Mesenchymal stem cell (in vitro differentiated cells and primary cell): Measurements from ENCODE around the gene CACNA1C.
A peak's percentile ranks its signal among the peaks of the same experiment; 100 is the strongest.

Source experiments
- DNase-seq: peaks from one replicate; pipeline ENCODE4 v3.0.0-alpha.2; 2013
- H2AFZ ChIP-seq: one replicate; pipeline ENCODE4 v1.6.1; 2013; ENCODE audit warnings: low read depth, mild to moderate bottlenecking, control low read depth, inconsistent platforms, low read length, moderate library complexity
- H2AK5ac ChIP-seq: 2 replicates; pipeline ENCODE4 v1.6.1; 2013; ENCODE audit warnings: low read length, moderate library complexity, mild to moderate bottlenecking, inconsistent platforms; ENCODE audit not compliant: severe bottlenecking
- H2BK120ac ChIP-seq: one replicate; pipeline ENCODE4 v1.6.1; 2013; ENCODE audit warnings: low read depth, mild to moderate bottlenecking, inconsistent platforms, low read length, moderate library complexity
- H2BK12ac ChIP-seq, 2 experiments: one replicate each; pipeline ENCODE4 v1.6.1; 2013; ENCODE audit warnings: inconsistent platforms in 2 of 2, low read length in 2 of 2, mild to moderate bottlenecking in 2 of 2, moderate library complexity in 2 of 2, control low read depth in 1 of 2
- H2BK15ac ChIP-seq: one replicate; pipeline ENCODE4 v1.6.1; 2013; ENCODE audit warnings: mild to moderate bottlenecking, low read depth, inconsistent platforms; ENCODE audit not compliant: poor library complexity, severe bottlenecking
- H2BK5ac ChIP-seq: 2 replicates; pipeline ENCODE4 v1.6.1; 2013; ENCODE audit warnings: low read depth, mild to moderate bottlenecking, low read length, control low read depth, inconsistent platforms; ENCODE audit not compliant: poor library complexity, severe bottlenecking
- H3K14ac ChIP-seq, 2 experiments: one replicate each; pipeline ENCODE4 v1.6.1; 2013; ENCODE audit warnings: inconsistent platforms in 2 of 2, low read length in 2 of 2, control low read depth in 1 of 2, mild to moderate bottlenecking in 1 of 2, moderate library complexity in 1 of 2
- H3K18ac ChIP-seq, 2 experiments: one replicate each; pipeline ENCODE4 v1.6.1; 2013; ENCODE audit warnings: inconsistent platforms in 2 of 2, low read length in 2 of 2, control low read depth in 1 of 2, low read depth in 1 of 2, mild to moderate bottlenecking in 1 of 2
- H3K23ac ChIP-seq, 2 experiments: one replicate each; pipeline ENCODE4 v1.6.1; 2013; ENCODE audit warnings: inconsistent platforms in 2 of 2, low read length in 2 of 2, mild to moderate bottlenecking in 2 of 2, moderate library complexity in 2 of 2, control low read depth in 1 of 2
- H3K27ac ChIP-seq: 2 replicates; pipeline ENCODE4 v1.5.1; 2013; ENCODE audit warnings: mild to moderate bottlenecking, moderate library complexity, low read length, control low read depth, inconsistent platforms; ENCODE audit not compliant: poor library complexity, severe bottlenecking
- H3K27me3 ChIP-seq, 2 experiments: 2 replicates each; pipeline versions ENCODE4 v1.6.1 to v1.7.0; 2013; ENCODE audit warnings: low read length in 2 of 2, mild to moderate bottlenecking in 2 of 2, moderate library complexity in 2 of 2, control low read depth in 1 of 2, inconsistent platforms in 1 of 2; ENCODE audit not compliant: control insufficient read depth in 1 of 2, insufficient read depth in 1 of 2
- H3K36me3 ChIP-seq, 2 experiments: 2 replicates each; pipeline versions ENCODE4 v1.6.1 to v1.7.0; 2013; ENCODE audit warnings: low read length in 2 of 2, control low read depth in 1 of 2, inconsistent platforms in 1 of 2, low read depth in 1 of 2, mild to moderate bottlenecking in 1 of 2; ENCODE audit not compliant: insufficient read depth in 2 of 2, control insufficient read depth in 1 of 2
- H3K4ac ChIP-seq, 2 experiments: one replicate each; pipeline ENCODE4 v1.6.1; 2013; ENCODE audit warnings: inconsistent platforms in 2 of 2, low read length in 2 of 2, mild to moderate bottlenecking in 2 of 2, moderate library complexity in 2 of 2, control low read depth in 1 of 2, low read depth in 1 of 2
- H3K4me1 ChIP-seq: 2 replicates; pipeline ENCODE4 v1.6.1; 2013; ENCODE audit warnings: low read depth, low read length, control low read depth; ENCODE audit not compliant: control insufficient read depth, insufficient read depth
- H3K4me2 ChIP-seq: 2 replicates; pipeline ENCODE4 v1.6.1; 2013; ENCODE audit warnings: low read length, mild to moderate bottlenecking, inconsistent platforms; ENCODE audit not compliant: poor library complexity, severe bottlenecking
- H3K4me3 ChIP-seq, 2 experiments: 2 replicates each; pipeline versions ENCODE4 v1.5.1 to v1.7.0; 2013; ENCODE audit warnings: low read length in 2 of 2, mild to moderate bottlenecking in 2 of 2, control low read depth in 1 of 2, low read depth in 1 of 2; ENCODE audit not compliant: insufficient read depth in 1 of 2
- H3K79me1 ChIP-seq: replicated peaks from 2 replicates; pipeline ENCODE4 v1.6.1; 2013; ENCODE audit warnings: mild to moderate bottlenecking, control low read depth, low read length, inconsistent platforms; ENCODE audit not compliant: poor library complexity, severe bottlenecking
- H3K9ac ChIP-seq: 2 replicates; pipeline ENCODE4 v1.7.0; 2013; ENCODE audit warnings: mild to moderate bottlenecking, low read length, moderate library complexity
- H3K9me3 ChIP-seq: 2 replicates; pipeline ENCODE4 v1.7.0; 2013; ENCODE audit warnings: mild to moderate bottlenecking, low read length; ENCODE audit not compliant: control insufficient read depth
- H4K8ac ChIP-seq: one replicate; pipeline ENCODE4 v1.6.1; 2013; ENCODE audit warnings: inconsistent platforms, mild to moderate bottlenecking, low read length, moderate library complexity
- H4K91ac ChIP-seq: one replicate; pipeline ENCODE4 v1.6.1; 2013; ENCODE audit warnings: mild to moderate bottlenecking, low read length, inconsistent platforms
- WGBS: methylation state at CpG from one replicate; pipeline ENCODE4 v1.1.7; 2013; ENCODE audit warnings: mixed read lengths; 5-methylcytosine and 5-hydroxymethylcytosine counted together

Gene CACNA1C

DNA sequence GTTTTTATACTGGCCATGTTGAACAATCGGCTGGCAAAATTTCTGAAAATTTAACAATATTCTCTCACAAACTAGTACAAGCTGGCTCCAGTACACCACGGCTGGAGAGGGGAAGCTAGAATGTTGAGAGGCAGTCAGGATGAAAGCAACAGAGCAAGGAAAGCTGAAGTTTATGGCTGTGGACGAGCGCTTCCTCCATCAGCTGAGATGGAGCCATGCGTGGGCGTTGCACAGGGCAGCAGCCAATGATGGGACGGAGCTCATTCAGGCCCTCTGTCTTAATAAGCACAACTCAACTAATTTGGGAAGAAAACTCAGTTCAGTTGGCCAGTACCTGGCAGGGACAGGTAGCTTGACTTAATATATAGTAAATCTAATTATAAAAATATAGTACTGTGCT, 34.4 kb upstream of the CACNA1C start:
- Histone ChIP-seq H3K79me1 (no peaks in the 10 kb centered on the region), H2AK5ac (no peak overlapping the region), H3K4ac (no peak overlapping the region), H3K23ac (no peak overlapping the region), H4K91ac (no peak overlapping the region), H3K9ac (no peak overlapping the region), H2BK120ac (no peak overlapping the region), H2BK5ac (no peak overlapping the region), H2AFZ (no peak overlapping the region), H2BK15ac (no peak overlapping the region), H3K9me3 (no peaks in the 10 kb centered on the region), H3K36me3 (no peaks in the 10 kb centered on the region), H3K18ac (peak overlapping the region in 1 of 2 experiments; percentile 81), H3K27ac (no peak overlapping the region), H3K4me2 (no peak overlapping the region), H3K4me3 (no peak overlapping the region), H3K27me3 (peaks cover 18 to 44% of the 10 kb centered on the region in 2 experiments), H2BK12ac (peak overlapping the region; percentile 7 to 87), H3K4me1 (no peaks in the 10 kb centered on the region), H3K14ac (peak overlapping the region in 1 of 2 experiments; percentile 79), H4K8ac (no peak overlapping the region)
- no peak for DNase-seq
- 62% methylated on average over 6 of the region's 7 CpGs for WGBS

- no peak overlapping the region for H3K27ac ChIP-seq
- no peak overlapping the region for H3K4ac ChIP-seq
- H2BK5ac ChIP-seq: no peak overlapping the region
- H3K18ac ChIP-seq: no peak overlapping the region
- no peak overlapping the region for H2AFZ ChIP-seq
- H3K36me3 ChIP-seq: no peaks in the 10 kb centered on the region
- H3K9me3 ChIP-seq: no peaks in the 10 kb centered on the region
- H3K27me3 ChIP-seq: peaks cover 21 to 49% of the 10 kb centered on the region in 2 experiments
- DNase-seq: no peak
- no peak overlapping the region for H3K9ac ChIP-seq
- H4K8ac ChIP-seq: no peak overlapping the region
- H3K4me3 ChIP-seq: no peak overlapping the region
- no peak overlapping the region for H2BK15ac ChIP-seq
- no peak overlapping the region for H3K23ac ChIP-seq
- no peak overlapping the region for H3K14ac ChIP-seq
- H3K4me1 ChIP-seq: no peaks in the 10 kb centered on the region
- 80% methylated on average over 1 of the region's 2 CpGs for WGBS
- H2BK120ac ChIP-seq: no peak overlapping the region
- H2BK12ac ChIP-seq: no peak overlapping the region
- no peaks in the 10 kb centered on the region for H3K79me1 ChIP-seq
- H2AK5ac ChIP-seq: no peak overlapping the region
- H4K91ac ChIP-seq: no peak overlapping the region
- H3K4me2 ChIP-seq: no peak overlapping the region
These were observed 33.7 kb upstream of the CACNA1C start for GRCh38 chr12:2019126-2019525.

DNA sequence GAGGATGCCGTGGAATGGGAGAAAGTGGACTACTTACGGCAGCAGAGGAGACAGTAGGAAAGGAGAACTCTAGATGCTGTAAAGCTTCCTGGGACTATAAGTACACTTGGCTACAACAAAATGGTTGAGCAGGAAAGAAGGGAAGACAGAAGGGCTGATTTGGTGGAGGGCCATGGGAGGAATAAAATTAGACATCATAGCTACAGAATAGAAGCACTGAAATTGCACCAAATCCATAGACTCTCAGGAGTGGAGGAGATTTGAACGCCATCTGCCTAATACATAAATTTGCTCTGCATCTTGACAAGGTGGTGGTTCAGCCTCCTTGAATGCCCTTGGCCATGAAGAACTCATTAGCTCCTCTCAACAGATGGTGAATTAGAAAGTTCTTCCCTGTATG, 32.3 kb upstream of the CACNA1C start:
- H4K8ac ChIP-seq: no peak overlapping the region
- H3K9me3 ChIP-seq: no peaks in the 10 kb centered on the region
- H2AK5ac ChIP-seq: no peak overlapping the region
- no peak overlapping the region for H3K4me2 ChIP-seq
- no peaks in the 10 kb centered on the region for H3K36me3 ChIP-seq
- H2BK12ac ChIP-seq: no peak overlapping the region
- no peak overlapping the region for H3K4ac ChIP-seq
- H2AFZ ChIP-seq: no peak overlapping the region
- H2BK5ac ChIP-seq: no peak overlapping the region
- H3K79me1 ChIP-seq: no peaks in the 10 kb centered on the region
- no peak overlapping the region for H2BK15ac ChIP-seq
- no peak overlapping the region for H3K18ac ChIP-seq
- H3K23ac ChIP-seq: no peak overlapping the region
- no peak overlapping the region for H3K4me3 ChIP-seq
- no peaks in the 10 kb centered on the region for H3K4me1 ChIP-seq
- H3K27ac ChIP-seq: no peak overlapping the region
- no peak overlapping the region for H2BK120ac ChIP-seq
- no peak overlapping the region for H3K14ac ChIP-seq
- no peak overlapping the region for H4K91ac ChIP-seq
- no peak for DNase-seq
- H3K9ac ChIP-seq: no peak overlapping the region
- peaks cover 31 to 55% of the 10 kb centered on the region in 2 experiments for H3K27me3 ChIP-seq
- 96% methylated on average over 3 of the region's 3 CpGs for WGBS

GRCh38 chr12:2023365-2023764, 29.4 kb upstream of the CACNA1C start:
- Histone ChIP-seq H3K36me3 (no peaks in the 10 kb centered on the region), H3K27ac (no peak overlapping the region), H4K8ac (no peak overlapping the region), H2BK5ac (no peak overlapping the region), H2BK15ac (no peak overlapping the region), H3K4me3 (no peak overlapping the region), H3K9ac (no peak overlapping the region), H2AFZ (no peak overlapping the region), H2BK12ac (no peak overlapping the region), H2AK5ac (no peak overlapping the region), H3K4ac (no peak overlapping the region), H2BK120ac (no peak overlapping the region), H3K14ac (no peak overlapping the region), H3K9me3 (no peaks in the 10 kb centered on the region), H3K23ac (no peak overlapping the region), H3K4me1 (no peaks in the 10 kb centered on the region), H3K18ac (no peak overlapping the region), H3K4me2 (no peak overlapping the region), H3K27me3 (peaks cover 40 to 66% of the 10 kb centered on the region in 2 experiments), H4K91ac (no peak overlapping the region), H3K79me1 (no peaks in the 10 kb centered on the region)
- WGBS: 37% methylated on average over 3 of the region's 3 CpGs
- no peak for DNase-seq
